Fibroblast of lung (primary cell): ENCODE measurements around the gene AKT2.

Source experiments
- EZH2 ChIP-seq: IDR thresholded peaks from 2 replicates; pipeline ENCODE4 v1.5.1; 2012; ENCODE audit warnings: low read length, control low read depth, mild to moderate bottlenecking; ENCODE audit errors: missing control alignments
- TF ChIP-seq, protein P1 (sequence below), 2 donors: IDR thresholded peaks in 1 of 2; conservative IDR thresholded peaks in 1 of 2; 1 replicate in 1 of 2; 2 replicates in 1 of 2; pipeline ENCODE4 v1.5.1; 2011 to 2012; ENCODE audit warnings: low read length in 2 of 2, control low read depth in 1 of 2, inconsistent platforms in 1 of 2, low read depth in 1 of 2, mild to moderate bottlenecking in 1 of 2

DNA sequence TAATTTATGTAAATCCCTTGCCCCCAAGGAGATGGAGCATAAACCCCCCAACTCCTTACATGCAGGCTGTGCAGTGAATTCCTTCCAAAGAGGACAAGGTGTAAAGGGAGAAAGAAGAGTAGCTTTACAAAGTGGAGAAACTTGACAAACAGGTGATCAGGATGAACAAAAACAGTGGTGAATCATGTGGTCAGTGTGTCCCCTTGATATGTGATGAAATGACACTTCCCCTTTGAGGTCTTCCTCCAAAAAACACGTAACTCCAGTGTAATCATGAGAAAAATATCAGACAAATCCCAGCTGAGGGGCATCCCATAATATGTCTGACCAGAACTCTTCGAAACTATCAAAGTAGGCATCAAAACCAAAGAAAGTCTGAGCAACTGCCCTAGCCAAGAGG is 29.5 kb upstream of the AKT2 start:
- TF ChIP-seq, protein P1, sequence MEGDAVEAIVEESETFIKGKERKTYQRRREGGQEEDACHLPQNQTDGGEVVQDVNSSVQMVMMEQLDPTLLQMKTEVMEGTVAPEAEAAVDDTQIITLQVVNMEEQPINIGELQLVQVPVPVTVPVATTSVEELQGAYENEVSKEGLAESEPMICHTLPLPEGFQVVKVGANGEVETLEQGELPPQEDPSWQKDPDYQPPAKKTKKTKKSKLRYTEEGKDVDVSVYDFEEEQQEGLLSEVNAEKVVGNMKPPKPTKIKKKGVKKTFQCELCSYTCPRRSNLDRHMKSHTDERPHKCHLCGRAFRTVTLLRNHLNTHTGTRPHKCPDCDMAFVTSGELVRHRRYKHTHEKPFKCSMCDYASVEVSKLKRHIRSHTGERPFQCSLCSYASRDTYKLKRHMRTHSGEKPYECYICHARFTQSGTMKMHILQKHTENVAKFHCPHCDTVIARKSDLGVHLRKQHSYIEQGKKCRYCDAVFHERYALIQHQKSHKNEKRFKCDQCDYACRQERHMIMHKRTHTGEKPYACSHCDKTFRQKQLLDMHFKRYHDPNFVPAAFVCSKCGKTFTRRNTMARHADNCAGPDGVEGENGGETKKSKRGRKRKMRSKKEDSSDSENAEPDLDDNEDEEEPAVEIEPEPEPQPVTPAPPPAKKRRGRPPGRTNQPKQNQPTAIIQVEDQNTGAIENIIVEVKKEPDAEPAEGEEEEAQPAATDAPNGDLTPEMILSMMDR (conservative IDR thresholded peaks at IDR 0.05 in 1 of 2, IDR thresholded peaks at IDR 0.05 in 1 of 2; ENCODE audit: low read depth in 1 of 2, low read length in 2 of 2), result no peak
- TF ChIP-seq EZH2, result no peak
